Measurements from ENCODE around the gene RBP5. TPM values are rescaled to one million over a fixed set of nuclear protein-coding genes. Genes with fewer than 3 reads are reported as not detected.

The RBP5 gene
- total and polyA plus RNA-seq, 9 of the 15 experiments (the other 6 are each of a cell fraction or from before 2014, with no cell fraction given), result 8.6 to 22.5 (median 11.4) TPM

GRCh38 chr12:7161811-7162210 is 33.1 kb upstream of the RBP5 start:
- in situ Hi-C loops (cut with MboI), result no loop called here
- no peaks in the 10 kb centered on the region for H3K9me1 ChIP-seq (ENCODE audit: control insufficient read depth, insufficient read depth, low read length)
- intact Hi-C loops (cut with micrococcal nuclease), result no loop called here
- FAIRE-seq, result no peak
- H4K20me1 ChIP-seq (replicated peaks; ENCODE audit: control insufficient read depth, insufficient read depth, low read length), result no peaks in the 10 kb centered on the region
- H3K4me1 ChIP-seq (replicated peaks in 1 of 2; ENCODE audit: control insufficient read depth in 2 of 2, insufficient read depth in 2 of 2, low read length in 2 of 2), result peaks cover 0 to 7% of the 10 kb centered on the region in 2 experiments; a peak in 2 of 5 replicates
- CTCF ChIA-PET (ENCODE audit: low intra/inter-chr PET ratio), result no interaction called here
- BruUV-seq (replicated peaks), result no TSS peak
- no peak overlapping the region for H3K9ac ChIP-seq (ENCODE audit: insufficient read depth in 1 of 2, low read depth in 2 of 2, low read length in 2 of 2)
- no peak overlapping the region for H3K4me3 ChIP-seq
- DNase-seq (ENCODE audit: extremely low read depth in 1 of 4, low spot score in 3 of 4), result no peak
- no peaks in the 10 kb centered on the region for H3K79me2 ChIP-seq (ENCODE audit: control insufficient read depth, insufficient read depth, low read length)
- H3K27ac ChIP-seq (ENCODE audit: extremely low read depth, low read depth, low read length), result no peak overlapping the region
- POLR2A ChIA-PET, result interaction anchor here (1.4 kb wide), 1 partner anchor 12 kb away, joined by 3 read pairs; no protein-coding TSS in a partner anchor
- ATAC-seq, result no peak
- no peak overlapping the region for H2AFZ ChIP-seq (ENCODE audit: low read depth, low read length)
- H3K4me2 ChIP-seq (ENCODE audit: insufficient read depth, low read length), result no peak overlapping the region
- no peaks in the 10 kb centered on the region for H3K36me3 ChIP-seq (ENCODE audit: control insufficient read depth, insufficient read depth, low read length)
- no peaks in the 10 kb centered on the region; a peak in 1 of 5 replicates for H3K27me3 ChIP-seq (ENCODE audit: control insufficient read depth in 2 of 2, insufficient read depth in 2 of 2, low read length in 2 of 2)
- WGBS (ENCODE audit: insufficient coverage, low coverage, missing lambda C conversion rate), result 18% methylated on average over 3 of the region's 5 CpGs
- H3K9me3 ChIP-seq (replicated peaks; ENCODE audit: control insufficient read depth, insufficient read depth, low read depth, low read length), result no peaks in the 10 kb centered on the region
- TF ChIP-seq RBM17 (IDR thresholded peaks at IDR 0.05; ENCODE audit: borderline replicate concordance, low read depth, low read length) (no peak), SRF (CRISPR knock-in tag; IDR thresholded peaks at IDR 0.05) (no peak), CBFA2T2 (conservative IDR thresholded peaks at IDR 0.05) (no peak), ZNF518B (CRISPR knock-in tag; IDR thresholded peaks at IDR 0.05) (no peak), AFF1 (IDR thresholded peaks at IDR 0.05; ENCODE audit: low read depth in 1 of 2, partially characterized antibody in 2 of 2) (no peak), ZNF445 (CRISPR knock-in tag; IDR thresholded peaks at IDR 0.05; ENCODE audit: low read depth) (no peak), ZNF280B (CRISPR knock-in tag; IDR thresholded peaks at IDR 0.05) (no peak), ZNF408 (CRISPR knock-in tag; IDR thresholded peaks at IDR 0.05; ENCODE audit: low read depth) (no peak)
